ENCODE results near the gene SHC2. TPM values are rescaled to one million over a fixed set of nuclear protein-coding genes. Genes with fewer than 3 reads are reported as not detected.
A peak's percentile ranks its signal among the peaks of the same experiment; 100 is the strongest.

The SHC2 gene
- total and polyA plus RNA-seq, 2 experiments from 2014 or later, result 2.2 to 4.6 TPM

DNA sequence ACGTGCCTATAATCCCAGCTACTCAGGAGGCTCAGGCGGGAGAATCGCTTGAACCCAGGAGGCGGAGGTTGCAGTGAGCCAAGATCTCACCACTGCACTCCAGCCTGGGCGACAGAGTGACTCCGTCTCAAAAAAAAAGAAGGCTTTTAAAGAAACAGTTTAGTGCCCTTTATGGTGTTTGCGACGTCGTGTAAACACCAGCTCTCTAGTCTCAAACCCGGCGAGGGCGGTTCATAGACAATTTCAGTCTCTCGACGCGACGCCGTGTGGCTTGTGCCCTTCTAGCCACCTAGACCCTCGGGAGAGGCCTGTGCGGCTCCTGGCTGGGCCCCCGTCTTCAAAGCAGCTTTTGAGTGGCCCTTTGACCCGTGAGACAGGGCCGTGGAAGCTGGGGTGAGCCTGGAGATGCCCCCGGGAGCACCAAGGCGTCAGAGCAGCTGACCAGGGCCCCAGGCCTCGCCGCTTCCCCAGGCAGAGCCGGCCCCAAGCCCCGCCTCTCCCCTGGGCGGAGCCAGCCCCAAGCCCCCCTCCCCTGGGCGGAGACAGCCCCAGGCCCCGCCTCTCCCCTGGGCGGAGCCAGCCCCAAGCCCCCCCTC, 30.4 kb upstream of the SHC2 start:
- no peak overlapping the region for H3K27ac Mint-ChIP-seq
- peaks cover 9% of the 10 kb centered on the region for H3K9me3 Mint-ChIP-seq
- H3K4me1 ChIP-seq (ENCODE audit: insufficient read depth), result peaks cover 8% of the 10 kb centered on the region; the same call in 1 of the 2 replicates
- H3K9me2 ChIP-seq (ENCODE audit: insufficient read depth), result no peaks in the 10 kb centered on the region
- H3K27me3 ChIP-seq (ENCODE audit: insufficient read depth), result peaks cover 11% of the 10 kb centered on the region
- peaks cover 14% of the 10 kb centered on the region for H3K4me1 Mint-ChIP-seq
- peaks cover 12% of the 10 kb centered on the region for H3F3A ChIP-seq (replicated peaks; ENCODE audit: low read depth)
- peak; percentile 48 for DNase-seq (ENCODE audit: low spot score)
- H3K4me3 Mint-ChIP-seq, result no peak overlapping the region
- no peak for TF ChIP-seq EZH2phosphoT487 (IDR thresholded peaks at IDR 0.05; ENCODE audit: unreplicated experiment)
- TF ChIP-seq, protein P1, sequence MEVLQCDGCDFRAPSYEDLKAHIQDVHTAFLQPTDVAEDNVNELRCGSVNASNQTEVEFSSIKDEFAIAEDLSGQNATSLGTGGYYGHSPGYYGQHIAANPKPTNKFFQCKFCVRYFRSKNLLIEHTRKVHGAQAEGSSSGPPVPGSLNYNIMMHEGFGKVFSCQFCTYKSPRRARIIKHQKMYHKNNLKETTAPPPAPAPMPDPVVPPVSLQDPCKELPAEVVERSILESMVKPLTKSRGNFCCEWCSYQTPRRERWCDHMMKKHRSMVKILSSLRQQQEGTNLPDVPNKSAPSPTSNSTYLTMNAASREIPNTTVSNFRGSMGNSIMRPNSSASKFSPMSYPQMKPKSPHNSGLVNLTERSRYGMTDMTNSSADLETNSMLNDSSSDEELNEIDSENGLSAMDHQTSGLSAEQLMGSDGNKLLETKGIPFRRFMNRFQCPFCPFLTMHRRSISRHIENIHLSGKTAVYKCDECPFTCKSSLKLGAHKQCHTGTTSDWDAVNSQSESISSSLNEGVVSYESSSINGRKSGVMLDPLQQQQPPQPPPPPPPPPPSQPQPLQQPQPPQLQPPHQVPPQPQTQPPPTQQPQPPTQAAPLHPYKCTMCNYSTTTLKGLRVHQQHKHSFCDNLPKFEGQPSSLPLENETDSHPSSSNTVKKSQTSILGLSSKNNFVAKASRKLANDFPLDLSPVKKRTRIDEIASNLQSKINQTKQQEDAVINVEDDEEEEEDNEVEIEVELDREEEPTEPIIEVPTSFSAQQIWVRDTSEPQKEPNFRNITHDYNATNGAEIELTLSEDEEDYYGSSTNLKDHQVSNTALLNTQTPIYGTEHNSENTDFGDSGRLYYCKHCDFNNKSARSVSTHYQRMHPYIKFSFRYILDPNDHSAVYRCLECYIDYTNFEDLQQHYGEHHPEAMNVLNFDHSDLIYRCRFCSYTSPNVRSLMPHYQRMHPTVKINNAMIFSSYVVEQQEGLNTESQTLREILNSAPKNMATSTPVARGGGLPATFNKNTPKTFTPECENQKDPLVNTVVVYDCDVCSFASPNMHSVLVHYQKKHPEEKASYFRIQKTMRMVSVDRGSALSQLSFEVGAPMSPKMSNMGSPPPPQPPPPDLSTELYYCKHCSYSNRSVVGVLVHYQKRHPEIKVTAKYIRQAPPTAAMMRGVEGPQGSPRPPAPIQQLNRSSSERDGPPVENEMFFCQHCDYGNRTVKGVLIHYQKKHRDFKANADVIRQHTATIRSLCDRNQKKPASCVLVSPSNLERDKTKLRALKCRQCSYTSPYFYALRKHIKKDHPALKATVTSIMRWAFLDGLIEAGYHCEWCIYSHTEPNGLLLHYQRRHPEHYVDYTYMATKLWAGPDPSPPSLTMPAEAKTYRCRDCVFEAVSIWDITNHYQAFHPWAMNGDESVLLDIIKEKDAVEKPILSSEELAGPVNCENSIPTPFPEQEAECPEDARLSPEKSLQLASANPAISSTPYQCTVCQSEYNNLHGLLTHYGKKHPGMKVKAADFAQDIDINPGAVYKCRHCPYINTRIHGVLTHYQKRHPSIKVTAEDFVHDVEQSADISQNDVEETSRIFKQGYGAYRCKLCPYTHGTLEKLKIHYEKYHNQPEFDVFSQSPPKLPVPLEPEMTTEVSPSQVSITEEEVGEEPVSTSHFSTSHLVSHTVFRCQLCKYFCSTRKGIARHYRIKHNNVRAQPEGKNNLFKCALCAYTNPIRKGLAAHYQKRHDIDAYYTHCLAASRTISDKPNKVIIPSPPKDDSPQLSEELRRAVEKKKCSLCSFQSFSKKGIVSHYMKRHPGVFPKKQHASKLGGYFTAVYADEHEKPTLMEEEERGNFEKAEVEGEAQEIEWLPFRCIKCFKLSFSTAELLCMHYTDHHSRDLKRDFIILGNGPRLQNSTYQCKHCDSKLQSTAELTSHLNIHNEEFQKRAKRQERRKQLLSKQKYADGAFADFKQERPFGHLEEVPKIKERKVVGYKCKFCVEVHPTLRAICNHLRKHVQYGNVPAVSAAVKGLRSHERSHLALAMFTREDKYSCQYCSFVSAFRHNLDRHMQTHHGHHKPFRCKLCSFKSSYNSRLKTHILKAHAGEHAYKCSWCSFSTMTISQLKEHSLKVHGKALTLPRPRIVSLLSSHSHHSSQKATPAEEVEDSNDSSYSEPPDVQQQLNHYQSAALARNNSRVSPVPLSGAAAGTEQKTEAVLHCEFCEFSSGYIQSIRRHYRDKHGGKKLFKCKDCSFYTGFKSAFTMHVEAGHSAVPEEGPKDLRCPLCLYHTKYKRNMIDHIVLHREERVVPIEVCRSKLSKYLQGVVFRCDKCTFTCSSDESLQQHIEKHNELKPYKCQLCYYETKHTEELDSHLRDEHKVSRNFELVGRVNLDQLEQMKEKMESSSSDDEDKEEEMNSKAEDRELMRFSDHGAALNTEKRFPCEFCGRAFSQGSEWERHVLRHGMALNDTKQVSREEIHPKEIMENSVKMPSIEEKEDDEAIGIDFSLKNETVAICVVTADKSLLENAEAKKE (CRISPR knock-in tag; IDR thresholded peaks at IDR 0.05), result no peak
- peaks cover 25% of the 10 kb centered on the region for H3K27me3 Mint-ChIP-seq (ENCODE audit: insufficient read depth, low read depth, poor library complexity)
- H2AFZ ChIP-seq, result no peak overlapping the region
- H3K36me3 ChIP-seq (ENCODE audit: insufficient read depth), result no peaks in the 10 kb centered on the region
- no peaks in the 10 kb centered on the region for H4K20me1 ChIP-seq (replicated peaks; ENCODE audit: insufficient read depth)
- no peak overlapping the region for H3K4me3 ChIP-seq
- no peak for ATAC-seq
- H3K4me2 ChIP-seq, result 0 out of 2 replicates have a peak overlapping the region, but pooled peaks have one; percentile 26
- H3K27ac ChIP-seq (ENCODE audit: low read depth), result no peak overlapping the region
- H3K36me3 Mint-ChIP-seq (ENCODE audit: low read depth), result no peaks in the 10 kb centered on the region
- H3K79me2 ChIP-seq (replicated peaks; ENCODE audit: insufficient read depth), result no peaks in the 10 kb centered on the region

DNA sequence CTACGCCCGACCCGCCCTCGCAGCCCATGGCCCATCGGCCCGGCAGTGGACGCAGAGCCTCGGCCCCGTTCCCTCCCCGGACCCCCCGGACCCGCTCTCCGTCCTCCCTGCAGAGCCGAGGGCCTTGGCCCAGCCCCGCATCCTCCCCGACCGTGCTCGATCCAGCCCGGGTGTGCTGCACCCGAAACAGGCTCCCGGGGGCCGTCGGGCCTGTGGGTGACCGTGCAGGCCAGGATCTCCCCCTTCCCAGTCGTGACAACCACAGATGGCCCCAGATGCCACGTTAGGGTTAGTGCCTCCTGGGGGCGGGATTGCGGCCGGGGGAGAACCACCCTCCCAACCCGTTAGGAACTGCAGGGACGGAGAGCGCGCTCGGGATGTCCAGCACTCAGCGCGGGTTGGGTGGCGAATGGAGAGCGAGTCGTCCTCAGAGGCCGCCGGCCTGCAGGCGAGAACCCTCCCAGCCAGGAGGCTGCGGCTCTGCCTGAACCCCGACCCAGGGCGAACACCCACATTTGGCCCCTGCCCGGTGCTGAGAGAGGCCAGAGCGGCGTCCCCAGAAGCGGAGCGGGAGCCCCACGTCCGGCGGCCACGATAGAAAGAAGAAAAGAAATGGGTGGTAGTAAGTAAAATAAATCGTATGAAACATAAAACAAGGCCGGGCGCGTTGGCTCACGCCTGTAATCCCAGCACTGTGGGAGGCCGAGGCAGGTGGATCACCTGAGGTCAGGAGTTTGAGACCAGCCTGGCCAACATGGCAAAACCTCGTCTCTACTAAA, 28.8 kb upstream of the SHC2 start:
- peak; percentile 72 for DNase-seq (ENCODE audit: low spot score)
- Histone ChIP-seq H3K4me1 (ENCODE audit: insufficient read depth) (peaks cover 8% of the 10 kb centered on the region; the same call in 1 of the 2 replicates), H2AFZ (peak overlapping the region; percentile 78; the same call in 1 of the 2 replicates), H3K4me2 (peak overlapping the region; percentile 92), H3K79me2 (replicated peaks; ENCODE audit: insufficient read depth) (no peaks in the 10 kb centered on the region), H3F3A (replicated peaks; ENCODE audit: low read depth) (peaks cover 12% of the 10 kb centered on the region), H3K27me3 (ENCODE audit: insufficient read depth) (peaks cover 6% of the 10 kb centered on the region; the same call in 1 of the 2 replicates), H3K9me2 (ENCODE audit: insufficient read depth) (no peaks in the 10 kb centered on the region), H3K4me3 (peak overlapping the region; percentile 86), H4K20me1 (replicated peaks; ENCODE audit: insufficient read depth) (no peaks in the 10 kb centered on the region), H3K27ac (ENCODE audit: low read depth) (no peak overlapping the region), H3K36me3 (ENCODE audit: insufficient read depth) (no peaks in the 10 kb centered on the region)
- H3K4me1 Mint-ChIP-seq, result peaks cover 18% of the 10 kb centered on the region
- H3K4me3 Mint-ChIP-seq, result peak overlapping the region; percentile 79
- peaks cover 9% of the 10 kb centered on the region for H3K9me3 Mint-ChIP-seq
- H3K36me3 Mint-ChIP-seq (ENCODE audit: low read depth), result no peaks in the 10 kb centered on the region
- peaks cover 26% of the 10 kb centered on the region for H3K27me3 Mint-ChIP-seq (ENCODE audit: insufficient read depth, low read depth, poor library complexity)
- peak; percentile 20 for ATAC-seq
- TF ChIP-seq, protein P1 (CRISPR knock-in tag; IDR thresholded peaks at IDR 0.05), result no peak
- no peak overlapping the region for H3K27ac Mint-ChIP-seq

Data from GM23338 (cell line).